Natural killer cell (primary cell): ENCODE results near the gene BCAS3. TPM values are rescaled to one million over a fixed set of nuclear protein-coding genes. Genes with fewer than 3 reads are reported as not detected.

ENCODE experiments used
- ATAC-seq, 3 donors: fragments of 150-1000 bp in 2 of 3; fragments of 200-7000 bp in 1 of 3; cut with Tn5 transposase; 1 replicate in 1 of 3; 2 replicates in 2 of 3; pipeline ENCODE4 v1.10.0; 2021; ENCODE audit warnings: mild to moderate bottlenecking in 2 of 3, moderate library complexity in 2 of 3
- DNase-seq, 2 donors: peaks; one replicate each; pipeline versions ENCODE4 v3.0.0 to v3.0.0-alpha.2; 2013 to 2021; ENCODE audit warnings: mixed read lengths in 1 of 2
- H3K27ac ChIP-seq: one replicate; pipeline ENCODE4 v1.5.1; 2013; ENCODE audit warnings: mild to moderate bottlenecking, low read length
- H3K27me3 ChIP-seq: one replicate; pipeline ENCODE4 v1.6.1; 2013; ENCODE audit warnings: low read length; ENCODE audit not compliant: control insufficient read depth, insufficient read depth
- H3K36me3 ChIP-seq: one replicate; pipeline ENCODE4 v1.6.1; 2013; ENCODE audit warnings: low read length; ENCODE audit not compliant: control insufficient read depth, insufficient read depth
- H3K4me1 ChIP-seq: one replicate; pipeline ENCODE4 v1.6.1; 2013; ENCODE audit warnings: low read length; ENCODE audit not compliant: control insufficient read depth, insufficient read depth
- H3K4me3 ChIP-seq: one replicate; pipeline ENCODE4 v1.5.1; 2013; ENCODE audit warnings: low read length
- H3K9me3 ChIP-seq: one replicate; pipeline ENCODE4 v1.6.1; 2013; ENCODE audit warnings: low read length; ENCODE audit not compliant: control insufficient read depth, insufficient read depth
- H3K27ac Mint-ChIP-seq, 2 donors: one replicate each; pipeline ENCODE4 v1.8.0; 2022; ENCODE audit warnings: mild to moderate bottlenecking in 2 of 2, mixed read lengths in 2 of 2, moderate library complexity in 1 of 2
- H3K27me3 Mint-ChIP-seq, 2 donors: one replicate each; pipeline ENCODE4 v1.8.0; 2022; ENCODE audit warnings: low read depth in 2 of 2, mixed read lengths in 2 of 2
- H3K36me3 Mint-ChIP-seq: one replicate; pipeline ENCODE4 v1.8.0; 2022; ENCODE audit warnings: mixed read lengths
- H3K4me1 Mint-ChIP-seq, 2 donors: one replicate each; pipeline ENCODE4 v1.8.0; 2022; ENCODE audit warnings: mixed read lengths in 2 of 2
- H3K4me3 Mint-ChIP-seq: one replicate; pipeline ENCODE4 v1.8.0; 2022; ENCODE audit warnings: mild to moderate bottlenecking, moderate library complexity, mixed read lengths
- H3K9me3 Mint-ChIP-seq, 2 donors: one replicate each; pipeline ENCODE4 v1.8.0; 2022; ENCODE audit warnings: mixed read lengths in 2 of 2
- WGBS: methylation state at CpG from one replicate; pipeline ENCODE4 v1.1.7; 2013; ENCODE audit warnings: missing lambda C conversion rate; ENCODE audit not compliant: insufficient coverage; 5-methylcytosine and 5-hydroxymethylcytosine counted together
- intact Hi-C: fragments of 100-400 bp; cut with micrococcal nuclease; formaldehyde crosslinking; loops from one replicate; pipeline ENCODE4 v1.14.2; 2022
- total RNA-seq, 4 donors: library from RNA; stranded (reverse); fragments of 120-200 nt in 1 of 4; gene quantifications; one replicate each; pipeline versions ENCODE4 v1.2.3 to v1.2.4, GENCODE V29; 2013 to 2022
- TF ChIP-seq, protein P1 (sequence below): fragments of 200-600 bp; IDR thresholded peaks from one replicate; pipeline ENCODE4 v1.8.0; 2022; ENCODE audit warnings: antibody characterized with exemption

BCAS3 gene
- total RNA-seq, 3 donors from 2014 or later (not counting 1 experiment from before 2014, with no cell fraction given): 60.5 to 87.8 (median 72.0) TPM

DNA sequence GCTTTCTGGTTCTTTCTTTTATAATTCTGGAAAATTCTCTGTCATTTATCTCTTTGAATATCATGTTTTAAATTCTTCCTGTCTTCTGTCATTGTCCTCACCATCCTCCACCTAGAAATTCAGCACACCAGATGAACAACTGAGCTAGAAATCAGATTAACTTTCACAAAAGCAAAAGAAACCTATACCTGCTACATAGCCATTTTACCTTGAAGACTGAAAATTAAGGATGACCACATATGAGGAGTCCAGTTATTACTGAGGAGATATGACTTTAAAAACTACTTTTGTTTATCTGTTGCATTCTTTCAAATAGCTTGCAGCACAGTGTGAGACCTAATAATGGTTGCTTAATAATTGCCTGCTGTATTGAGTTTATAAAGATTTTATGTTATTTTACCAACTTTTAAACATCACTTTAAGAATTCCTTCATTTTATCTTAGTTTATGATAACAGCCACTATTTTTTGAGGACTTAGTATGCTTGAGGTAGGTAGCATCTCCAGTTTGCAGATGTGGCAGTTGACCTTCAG is 104.3 kb downstream of the BCAS3 start:
- H3K4me3 Mint-ChIP-seq: no peak overlapping the region
- H3K36me3 ChIP-seq: no peaks in the 10 kb centered on the region
- no peaks in the 10 kb centered on the region for H3K4me1 Mint-ChIP-seq
- H3K4me3 ChIP-seq: no peak overlapping the region
- intact Hi-C loops: no loop called here
- H3K27me3 Mint-ChIP-seq: no peaks in the 10 kb centered on the region
- no peaks in the 10 kb centered on the region for H3K27me3 ChIP-seq
- H3K27ac Mint-ChIP-seq: no peak overlapping the region
- ATAC-seq (no peak), DNase-seq (no peak)
- H3K36me3 Mint-ChIP-seq: no peaks in the 10 kb centered on the region
- no peak overlapping the region for H3K27ac ChIP-seq
- H3K9me3 Mint-ChIP-seq: no peaks in the 10 kb centered on the region
- H3K4me1 ChIP-seq: no peaks in the 10 kb centered on the region
- no peaks in the 10 kb centered on the region for H3K9me3 ChIP-seq
- TF ChIP-seq, protein P1, sequence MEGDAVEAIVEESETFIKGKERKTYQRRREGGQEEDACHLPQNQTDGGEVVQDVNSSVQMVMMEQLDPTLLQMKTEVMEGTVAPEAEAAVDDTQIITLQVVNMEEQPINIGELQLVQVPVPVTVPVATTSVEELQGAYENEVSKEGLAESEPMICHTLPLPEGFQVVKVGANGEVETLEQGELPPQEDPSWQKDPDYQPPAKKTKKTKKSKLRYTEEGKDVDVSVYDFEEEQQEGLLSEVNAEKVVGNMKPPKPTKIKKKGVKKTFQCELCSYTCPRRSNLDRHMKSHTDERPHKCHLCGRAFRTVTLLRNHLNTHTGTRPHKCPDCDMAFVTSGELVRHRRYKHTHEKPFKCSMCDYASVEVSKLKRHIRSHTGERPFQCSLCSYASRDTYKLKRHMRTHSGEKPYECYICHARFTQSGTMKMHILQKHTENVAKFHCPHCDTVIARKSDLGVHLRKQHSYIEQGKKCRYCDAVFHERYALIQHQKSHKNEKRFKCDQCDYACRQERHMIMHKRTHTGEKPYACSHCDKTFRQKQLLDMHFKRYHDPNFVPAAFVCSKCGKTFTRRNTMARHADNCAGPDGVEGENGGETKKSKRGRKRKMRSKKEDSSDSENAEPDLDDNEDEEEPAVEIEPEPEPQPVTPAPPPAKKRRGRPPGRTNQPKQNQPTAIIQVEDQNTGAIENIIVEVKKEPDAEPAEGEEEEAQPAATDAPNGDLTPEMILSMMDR: no peak

DNA sequence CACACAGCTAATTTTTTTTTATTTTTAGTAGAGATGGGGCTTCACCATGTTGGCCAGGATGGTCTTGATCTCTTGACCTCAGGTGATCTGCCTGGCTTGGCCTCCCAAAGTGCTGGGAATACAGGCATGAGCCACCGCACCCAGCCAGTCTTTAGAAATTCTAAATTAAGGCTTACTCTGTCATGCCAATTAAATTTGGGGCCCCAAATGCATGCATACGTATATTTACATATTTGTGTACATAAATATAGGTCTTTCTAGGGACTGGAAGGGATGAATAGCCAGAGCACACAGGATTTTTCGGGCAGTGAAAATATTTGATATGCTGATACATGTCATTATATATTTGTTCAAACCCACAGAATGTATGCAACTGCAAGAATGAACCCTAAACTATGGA is 105.1 kb downstream of the BCAS3 start:
- Histone ChIP-seq H3K27me3 (no peaks in the 10 kb centered on the region), H3K9me3 (no peaks in the 10 kb centered on the region), H3K27ac (no peak overlapping the region), H3K4me3 (no peak overlapping the region), H3K36me3 (no peaks in the 10 kb centered on the region), H3K4me1 (no peaks in the 10 kb centered on the region)
- Mint-ChIP-seq H3K27me3 (no peaks in the 10 kb centered on the region), H3K4me3 (no peak overlapping the region), H3K27ac (no peak overlapping the region), H3K36me3 (no peaks in the 10 kb centered on the region), H3K4me1 (peaks cover 0 to 4% of the 10 kb centered on the region in 2 donors), H3K9me3 (no peaks in the 10 kb centered on the region)
- TF ChIP-seq, protein P1: no peak
- WGBS: 100% methylated on average over 2 of the region's 3 CpGs
- ATAC-seq (no peak), DNase-seq (no peak)
- intact Hi-C loops: no loop called here

DNA sequence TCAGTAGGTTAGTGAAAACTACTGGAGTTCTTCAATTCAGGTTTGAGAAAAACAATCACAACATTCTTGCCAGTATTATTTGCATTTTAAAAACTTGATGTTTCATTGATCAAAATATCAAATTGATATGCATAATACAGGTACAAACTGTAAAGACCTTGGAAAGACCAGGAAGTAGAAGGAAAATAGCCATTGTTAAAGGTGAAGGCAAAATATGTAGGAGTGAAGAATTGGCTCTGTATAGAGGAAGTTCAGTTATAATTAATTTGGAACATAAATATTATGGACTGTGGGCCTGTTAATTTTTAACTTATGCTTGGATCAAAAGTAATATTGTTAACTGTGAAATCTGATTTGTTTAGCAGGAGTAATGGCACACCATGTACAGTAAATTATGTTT is 112.6 kb downstream of the BCAS3 start:
- no peaks in the 10 kb centered on the region for H3K9me3 ChIP-seq
- H3K36me3 Mint-ChIP-seq: no peaks in the 10 kb centered on the region
- intact Hi-C loops: no loop called here
- H3K27me3 ChIP-seq: no peaks in the 10 kb centered on the region
- H3K27ac ChIP-seq: no peak overlapping the region
- H3K36me3 ChIP-seq: no peaks in the 10 kb centered on the region
- TF ChIP-seq, protein P1: no peak
- no peak overlapping the region for H3K4me3 ChIP-seq
- no peak overlapping the region for H3K27ac Mint-ChIP-seq
- ATAC-seq: no peak
- peaks cover 0 to 4% of the 10 kb centered on the region in 2 donors for H3K4me1 Mint-ChIP-seq
- H3K9me3 Mint-ChIP-seq: no peaks in the 10 kb centered on the region
- H3K4me1 ChIP-seq: no peaks in the 10 kb centered on the region
- H3K4me3 Mint-ChIP-seq: no peak overlapping the region
- no peaks in the 10 kb centered on the region for H3K27me3 Mint-ChIP-seq
- DNase-seq: no peak

DNA sequence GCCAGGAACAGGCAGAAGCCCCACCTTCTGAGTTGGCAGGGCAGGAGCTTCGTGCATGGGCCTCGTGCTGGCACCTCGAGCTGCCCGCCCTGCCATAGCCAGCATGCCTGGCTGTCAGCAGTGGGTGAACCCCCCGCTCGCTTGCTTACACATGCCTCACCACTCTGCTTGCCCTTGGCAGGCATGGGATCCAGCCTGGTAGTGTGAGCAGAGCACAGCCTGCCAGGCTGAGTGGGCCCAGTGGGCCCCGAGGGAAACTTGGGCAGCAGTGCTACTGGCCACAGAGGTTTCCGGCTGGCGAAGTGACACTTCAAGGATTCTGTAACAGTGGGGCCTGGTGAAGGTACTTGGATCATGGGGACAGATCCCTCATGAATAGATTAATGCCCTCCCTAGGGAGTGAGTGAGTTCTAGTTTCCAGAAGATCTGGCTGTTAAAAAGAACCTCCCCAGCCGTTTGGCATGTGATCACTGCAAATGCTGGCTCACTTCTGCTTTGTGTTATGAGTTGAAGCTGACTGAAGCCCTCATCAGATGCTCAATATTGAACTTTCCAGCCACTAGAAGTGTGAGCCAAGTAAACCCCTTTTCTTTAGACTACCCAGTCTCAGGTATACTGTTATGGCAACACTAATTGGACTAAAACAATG is 114.7 kb downstream of the BCAS3 start:
- 94% methylated on average over 10 of the region's 10 CpGs for WGBS
- no peaks in the 10 kb centered on the region for H3K9me3 ChIP-seq
- H3K36me3 ChIP-seq: no peaks in the 10 kb centered on the region
- DNase-seq: no peak
- H3K4me1 ChIP-seq: no peaks in the 10 kb centered on the region
- intact Hi-C loops: no loop called here
- H3K9me3 Mint-ChIP-seq: no peaks in the 10 kb centered on the region
- H3K4me3 ChIP-seq: no peak overlapping the region
- TF ChIP-seq, protein P1: no peak
- no peaks in the 10 kb centered on the region for H3K27me3 ChIP-seq
- no peak for ATAC-seq
- H3K4me3 Mint-ChIP-seq: no peak overlapping the region
- H3K27ac Mint-ChIP-seq: no peak overlapping the region
- H3K27ac ChIP-seq: no peak overlapping the region
- peaks cover 6 to 9% of the 10 kb centered on the region in 2 donors for H3K4me1 Mint-ChIP-seq
- H3K27me3 Mint-ChIP-seq: no peaks in the 10 kb centered on the region
- no peaks in the 10 kb centered on the region for H3K36me3 Mint-ChIP-seq
